Activated CD8-positive, alpha-beta T cell treated with anti-CD3 and anti-CD28 coated beads, Interleukin-2, amount 10 ng/mL, durations not matched to agents 7 days and 5 days (primary cell): ENCODE results near the gene FHAD1. TPM values are rescaled to one million over a fixed set of nuclear protein-coding genes. Genes with fewer than 3 reads are reported as not detected.
A peak's percentile ranks its signal among the peaks of the same experiment; 100 is the strongest.

Experiments used
- ATAC-seq: fragments of 150-1000 bp; cut with Tn5 transposase; one replicate; pipeline ENCODE4 v1.10.0; 2021; ENCODE audit warnings: moderate library complexity
- CTCF ChIA-PET: fragments of 350-600 bp; sonication (Branson Sonifier 250); formaldehyde crosslinking; loops from one replicate; lab custom pipeline; 2021; ENCODE audit warnings: antibody characterized with exemption; lab: Charles Lee
- POLR2A ChIA-PET: fragments of 350-600 bp; sonication (Branson Sonifier 250); formaldehyde crosslinking; loops from one replicate; lab custom pipeline; 2021; ENCODE audit warnings: antibody characterized with exemption; lab: Charles Lee
- DNase-seq: peaks from one replicate; pipeline ENCODE4 v3.0.0-alpha.2; 2020
- H3K27ac Mint-ChIP-seq: one replicate; pipeline ENCODE4 v1.8.0; 2021; ENCODE audit warnings: mild to moderate bottlenecking, mixed read lengths
- H3K27me3 Mint-ChIP-seq: one replicate; pipeline ENCODE4 v1.8.0; 2021; ENCODE audit warnings: low read depth, mixed read lengths
- H3K36me3 Mint-ChIP-seq: one replicate; pipeline ENCODE4 v1.8.0; 2021; ENCODE audit warnings: low read depth, mixed read lengths
- H3K4me1 Mint-ChIP-seq: one replicate; pipeline ENCODE4 v1.8.0; 2021; ENCODE audit warnings: low read depth, mixed read lengths
- H3K4me3 Mint-ChIP-seq: one replicate; pipeline ENCODE4 v1.8.0; 2021; ENCODE audit warnings: mild to moderate bottlenecking, mixed read lengths
- H3K9me3 Mint-ChIP-seq: one replicate; pipeline ENCODE4 v1.8.0; 2022; ENCODE audit warnings: mixed read lengths; ENCODE audit not compliant: insufficient read depth
- total RNA-seq, 2 experiments: library from RNA; stranded (reverse); gene quantifications; one replicate each; pipeline ENCODE4 v1.2.3, GENCODE V29; 2021

FHAD1 gene
- under 1 TPM; 0.21 to 0.55 TPM for total RNA-seq

GRCh38 chr1:15246960-15247614, at the start of gene FHAD1:
FHAD1 (plus strand) TSS chr1:15247223; CDS start chr1:15251785, 4,562 bp downstream.
- Mint-ChIP-seq H3K36me3 (peaks cover 23% of the 10 kb centered on the region), H3K27ac (peak within 1 kb of the TSS; percentile 68), H3K9me3 (peaks cover 8% of the 10 kb centered on the region), H3K4me3 (peak within 1 kb of the TSS; percentile 56), H3K4me1 (peaks cover 56% of the 10 kb centered on the region), H3K27me3 (peaks cover 57% of the 10 kb centered on the region)
- ChIA-PET CTCF (interaction anchor here (2.1 kb wide), 1 partner anchor 25 kb away, joined by 9 read pairs; no protein-coding TSS in a partner anchor), POLR2A (interaction anchor here (1.1 kb wide), 1 partner anchor 15 kb away, joined by 3 read pairs; no protein-coding TSS in a partner anchor)
- peak; percentile 50 for ATAC-seq
- DNase-seq = peak; percentile 57

- ChIA-PET POLR2A (no interaction called here), CTCF (no interaction called here)
- Mint-ChIP-seq H3K9me3 (no peaks in the 10 kb centered on the region), H3K36me3 (no peaks in the 10 kb centered on the region), H3K4me3 (no peak overlapping the region), H3K4me1 (no peaks in the 10 kb centered on the region), H3K27me3 (peaks cover 4% of the 10 kb centered on the region), H3K27ac (no peak overlapping the region)
- ATAC-seq = no peak
- no peak for DNase-seq
Measured at GRCh38 chr1:15197591-15198447, 49.2 kb upstream of the FHAD1 start.

- ChIA-PET POLR2A (no interaction called here), CTCF (no interaction called here)
- Mint-ChIP-seq H3K4me1 (no peaks in the 10 kb centered on the region), H3K9me3 (no peaks in the 10 kb centered on the region), H3K27me3 (peaks cover 4% of the 10 kb centered on the region), H3K27ac (no peak overlapping the region), H3K4me3 (no peak overlapping the region), H3K36me3 (no peaks in the 10 kb centered on the region)
- ATAC-seq (no peak), DNase-seq (no peak)
Measured at GRCh38 chr1:15198684-15199083, 48.3 kb upstream of the FHAD1 start.

GRCh38 chr1:15201221-15201620, 45.8 kb upstream of the FHAD1 start:
- H3K36me3 Mint-ChIP-seq = no peaks in the 10 kb centered on the region
- POLR2A ChIA-PET = no interaction called here
- H3K4me3 Mint-ChIP-seq = no peak overlapping the region
- DNase-seq = no peak
- no peaks in the 10 kb centered on the region for H3K27me3 Mint-ChIP-seq
- no peaks in the 10 kb centered on the region for H3K9me3 Mint-ChIP-seq
- CTCF ChIA-PET = no interaction called here
- no peak for ATAC-seq
- H3K4me1 Mint-ChIP-seq = no peaks in the 10 kb centered on the region
- H3K27ac Mint-ChIP-seq = no peak overlapping the region

- ATAC-seq (no peak), DNase-seq (no peak)
- Mint-ChIP-seq H3K4me3 (no peak overlapping the region), H3K9me3 (no peaks in the 10 kb centered on the region), H3K27ac (no peak overlapping the region), H3K27me3 (peaks cover 3% of the 10 kb centered on the region), H3K36me3 (no peaks in the 10 kb centered on the region), H3K4me1 (no peaks in the 10 kb centered on the region)
- CTCF ChIA-PET = no interaction called here
- POLR2A ChIA-PET = no interaction called here
Measured at GRCh38 chr1:15201849-15202551, 45.0 kb upstream of the FHAD1 start.

- CTCF ChIA-PET = no interaction called here
- DNase-seq (no peak), ATAC-seq (no peak)
- no peaks in the 10 kb centered on the region for H3K9me3 Mint-ChIP-seq
- POLR2A ChIA-PET = no interaction called here
- H3K27ac Mint-ChIP-seq = no peak overlapping the region
- no peaks in the 10 kb centered on the region for H3K4me1 Mint-ChIP-seq
- H3K4me3 Mint-ChIP-seq = no peak overlapping the region
- H3K36me3 Mint-ChIP-seq = no peaks in the 10 kb centered on the region
- peaks cover 12% of the 10 kb centered on the region for H3K27me3 Mint-ChIP-seq
Measured at GRCh38 chr1:15204931-15205330, 42.1 kb upstream of the FHAD1 start.

GRCh38 chr1:15205586-15206346, 41.3 kb upstream of the FHAD1 start:
- Mint-ChIP-seq H3K27ac (no peak overlapping the region), H3K27me3 (peaks cover 18% of the 10 kb centered on the region), H3K9me3 (no peaks in the 10 kb centered on the region), H3K36me3 (no peaks in the 10 kb centered on the region), H3K4me3 (no peak overlapping the region), H3K4me1 (no peaks in the 10 kb centered on the region)
- POLR2A ChIA-PET = interaction anchor here (0.6 kb wide), 1 partner anchor 33 kb away, joined by 3 read pairs; no protein-coding TSS in a partner anchor
- CTCF ChIA-PET = no interaction called here
- DNase-seq (no peak), ATAC-seq (no peak)

- no peaks in the 10 kb centered on the region for H3K4me1 Mint-ChIP-seq
- H3K36me3 Mint-ChIP-seq = no peaks in the 10 kb centered on the region
- H3K4me3 Mint-ChIP-seq = no peak overlapping the region
- no peak for DNase-seq
- H3K27me3 Mint-ChIP-seq = peaks cover 20% of the 10 kb centered on the region
- no peak overlapping the region for H3K27ac Mint-ChIP-seq
- ChIA-PET POLR2A (interaction anchor here (0.6 kb wide), 1 partner anchor 33 kb away, joined by 3 read pairs; no protein-coding TSS in a partner anchor), CTCF (no interaction called here)
- ATAC-seq = no peak
- H3K9me3 Mint-ChIP-seq = no peaks in the 10 kb centered on the region
Measured at GRCh38 chr1:15206418-15207030, 40.5 kb upstream of the FHAD1 start.

- CTCF ChIA-PET = no interaction called here
- ATAC-seq (no peak), DNase-seq (no peak)
- Mint-ChIP-seq H3K27ac (no peak overlapping the region), H3K4me3 (no peak overlapping the region), H3K9me3 (no peaks in the 10 kb centered on the region), H3K27me3 (peaks cover 22% of the 10 kb centered on the region), H3K36me3 (no peaks in the 10 kb centered on the region), H3K4me1 (no peaks in the 10 kb centered on the region)
- POLR2A ChIA-PET = no interaction called here
Measured at GRCh38 chr1:15207031-15207828, 39.8 kb upstream of the FHAD1 start.

GRCh38 chr1:15207829-15208429, 39.1 kb upstream of the FHAD1 start:
- DNase-seq (no peak), ATAC-seq (no peak)
- ChIA-PET CTCF (no interaction called here), POLR2A (interaction anchor here (1.0 kb wide), 1 partner anchor 13 kb away, joined by 3 read pairs; no protein-coding TSS in a partner anchor)
- H3K9me3 Mint-ChIP-seq = no peaks in the 10 kb centered on the region
- H3K27me3 Mint-ChIP-seq = peaks cover 29% of the 10 kb centered on the region
- H3K36me3 Mint-ChIP-seq = no peaks in the 10 kb centered on the region
- H3K4me3 Mint-ChIP-seq = no peak overlapping the region
- H3K4me1 Mint-ChIP-seq = no peaks in the 10 kb centered on the region
- no peak overlapping the region for H3K27ac Mint-ChIP-seq
